Smooth muscle cell (in vitro differentiated cells): Measurements from ENCODE around the gene MKNK2. TPM values are rescaled to one million over a fixed set of nuclear protein-coding genes. Genes with fewer than 3 reads are reported as not detected.

Experiments used
- DNase-seq: peaks from one replicate; lab custom pipeline; 2025; ENCODE audit not compliant: unreplicated experiment; lab: John Stamatoyannopoulos, UW
- H2AFZ ChIP-seq: fragments of 200-600 bp; sonication (generic); 2 replicates; pipeline ENCODE4 v1.6.0; 2016; ENCODE audit warnings: antibody characterized with exemption, low read depth, mild to moderate bottlenecking
- H3F3A ChIP-seq: fragments of 200-600 bp; sonication (generic); 2 replicates; pipeline ENCODE4 v1.6.0; 2017; ENCODE audit warnings: antibody characterized with exemption, low read depth
- H3K27ac ChIP-seq: fragments of 200-600 bp; sonication (generic); 2 replicates; pipeline ENCODE4 v1.5.1; 2016; ENCODE audit warnings: low read depth, mild to moderate bottlenecking
- H3K27me3 ChIP-seq: fragments of 200-600 bp; sonication (generic); 2 replicates; pipeline ENCODE4 v1.6.1; 2016; ENCODE audit warnings: low read depth, mild to moderate bottlenecking
- H3K36me3 ChIP-seq: fragments of 200-600 bp; sonication (generic); 2 replicates; pipeline ENCODE4 v1.5.1; 2016; ENCODE audit warnings: low read depth
- H3K4me1 ChIP-seq: fragments of 200-600 bp; sonication (generic); 2 replicates; pipeline ENCODE4 v1.5.1; 2016; ENCODE audit warnings: low read depth
- H3K4me2 ChIP-seq: fragments of 200-600 bp; sonication (generic); 2 replicates; pipeline ENCODE4 v1.6.0; 2016; ENCODE audit warnings: mild to moderate bottlenecking
- H3K4me3 ChIP-seq: fragments of 200-600 bp; sonication (generic); 2 replicates; pipeline ENCODE4 v1.5.1; 2016; ENCODE audit warnings: mild to moderate bottlenecking
- H3K79me2 ChIP-seq: fragments of 200-600 bp; sonication (generic); 2 replicates; pipeline ENCODE4 v1.6.0; 2016; ENCODE audit warnings: low read depth, mild to moderate bottlenecking
- H3K9ac ChIP-seq: fragments of 200-600 bp; sonication (generic); 2 replicates; pipeline ENCODE4 v1.6.0; 2016; ENCODE audit warnings: low read depth
- H3K9me3 ChIP-seq: fragments of 200-600 bp; sonication (generic); replicated peaks from 2 replicates; pipeline ENCODE4 v1.5.1; 2016; ENCODE audit warnings: low read depth
- H4K20me1 ChIP-seq: fragments of 200-600 bp; sonication (generic); 2 replicates; pipeline ENCODE4 v1.6.0; 2016; ENCODE audit warnings: low read depth
- WGBS: methylation state at CpG from one replicate; pipeline ENCODE4 v1.1.7; 2016; ENCODE audit warnings: low lambda C conversion rate; 5-methylcytosine and 5-hydroxymethylcytosine counted together
- polyA plus RNA-seq: library from polyadenylated mRNA; unstranded; fragments of >200 nt; fragmentation: Nextera tagmentation; extraction: Ambion mirVana; gene quantifications from 2 replicates; pipeline ENCODE4 v1.2.1, GENCODE V29; 2016
- total RNA-seq: library from RNA; depleted of rRNA; stranded (reverse); fragments of >200 nt; gene quantifications from 2 replicates; pipeline ENCODE4 v1.2.3, GENCODE V29; 2014
- TF ChIP-seq, protein P1 (sequence below): fragments of 200-600 bp; sonication (generic); IDR thresholded peaks from 2 replicates; pipeline ENCODE4 v1.5.1; 2017; ENCODE audit warnings: borderline replicate concordance, mild to moderate bottlenecking, antibody characterized with exemption; ENCODE audit not compliant: insufficient read depth, poor library complexity, severe bottlenecking

The MKNK2 gene
- total and polyA plus RNA-seq, 2 experiments from 2014 or later, result 43.6 to 44.7 TPM

DNA sequence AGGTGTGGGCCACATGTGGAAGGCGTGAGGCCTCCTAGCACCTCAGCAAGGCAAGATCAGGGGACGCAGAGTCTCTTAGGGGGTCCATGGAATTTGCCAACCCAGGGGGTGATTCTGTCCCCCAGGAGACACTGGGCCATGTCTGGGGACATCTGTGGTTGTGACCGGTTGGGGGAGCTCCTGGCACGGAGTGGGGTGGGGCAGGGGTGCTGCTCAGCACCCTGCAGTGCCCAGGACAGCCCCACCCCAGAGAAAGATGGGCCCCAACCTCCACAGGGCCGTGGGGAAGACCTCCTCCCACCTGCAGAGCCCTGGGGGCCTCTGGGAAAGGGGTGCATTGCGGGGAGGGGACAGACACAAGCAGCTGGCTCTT is 4.0 kb downstream of the MKNK2 start:
- DNase-seq, result no peak
- Histone ChIP-seq H3F3A (no peaks in the 10 kb centered on the region), H3K27me3 (no peaks in the 10 kb centered on the region), H3K4me2 (peak overlapping the region; percentile 99), H3K79me2 (peaks cover 44% of the 10 kb centered on the region), H4K20me1 (peaks cover 80% of the 10 kb centered on the region), H3K4me1 (peaks cover 15% of the 10 kb centered on the region), H3K27ac (no peak overlapping the region), H3K9me3 (no peaks in the 10 kb centered on the region), H3K36me3 (no peaks in the 10 kb centered on the region), H2AFZ (no peak overlapping the region), H3K4me3 (no peak overlapping the region), H3K9ac (no peak overlapping the region)
- WGBS, result 85% methylated on average over 5 of the region's 6 CpGs
- TF ChIP-seq, protein P1, sequence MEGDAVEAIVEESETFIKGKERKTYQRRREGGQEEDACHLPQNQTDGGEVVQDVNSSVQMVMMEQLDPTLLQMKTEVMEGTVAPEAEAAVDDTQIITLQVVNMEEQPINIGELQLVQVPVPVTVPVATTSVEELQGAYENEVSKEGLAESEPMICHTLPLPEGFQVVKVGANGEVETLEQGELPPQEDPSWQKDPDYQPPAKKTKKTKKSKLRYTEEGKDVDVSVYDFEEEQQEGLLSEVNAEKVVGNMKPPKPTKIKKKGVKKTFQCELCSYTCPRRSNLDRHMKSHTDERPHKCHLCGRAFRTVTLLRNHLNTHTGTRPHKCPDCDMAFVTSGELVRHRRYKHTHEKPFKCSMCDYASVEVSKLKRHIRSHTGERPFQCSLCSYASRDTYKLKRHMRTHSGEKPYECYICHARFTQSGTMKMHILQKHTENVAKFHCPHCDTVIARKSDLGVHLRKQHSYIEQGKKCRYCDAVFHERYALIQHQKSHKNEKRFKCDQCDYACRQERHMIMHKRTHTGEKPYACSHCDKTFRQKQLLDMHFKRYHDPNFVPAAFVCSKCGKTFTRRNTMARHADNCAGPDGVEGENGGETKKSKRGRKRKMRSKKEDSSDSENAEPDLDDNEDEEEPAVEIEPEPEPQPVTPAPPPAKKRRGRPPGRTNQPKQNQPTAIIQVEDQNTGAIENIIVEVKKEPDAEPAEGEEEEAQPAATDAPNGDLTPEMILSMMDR, result no peak

DNA sequence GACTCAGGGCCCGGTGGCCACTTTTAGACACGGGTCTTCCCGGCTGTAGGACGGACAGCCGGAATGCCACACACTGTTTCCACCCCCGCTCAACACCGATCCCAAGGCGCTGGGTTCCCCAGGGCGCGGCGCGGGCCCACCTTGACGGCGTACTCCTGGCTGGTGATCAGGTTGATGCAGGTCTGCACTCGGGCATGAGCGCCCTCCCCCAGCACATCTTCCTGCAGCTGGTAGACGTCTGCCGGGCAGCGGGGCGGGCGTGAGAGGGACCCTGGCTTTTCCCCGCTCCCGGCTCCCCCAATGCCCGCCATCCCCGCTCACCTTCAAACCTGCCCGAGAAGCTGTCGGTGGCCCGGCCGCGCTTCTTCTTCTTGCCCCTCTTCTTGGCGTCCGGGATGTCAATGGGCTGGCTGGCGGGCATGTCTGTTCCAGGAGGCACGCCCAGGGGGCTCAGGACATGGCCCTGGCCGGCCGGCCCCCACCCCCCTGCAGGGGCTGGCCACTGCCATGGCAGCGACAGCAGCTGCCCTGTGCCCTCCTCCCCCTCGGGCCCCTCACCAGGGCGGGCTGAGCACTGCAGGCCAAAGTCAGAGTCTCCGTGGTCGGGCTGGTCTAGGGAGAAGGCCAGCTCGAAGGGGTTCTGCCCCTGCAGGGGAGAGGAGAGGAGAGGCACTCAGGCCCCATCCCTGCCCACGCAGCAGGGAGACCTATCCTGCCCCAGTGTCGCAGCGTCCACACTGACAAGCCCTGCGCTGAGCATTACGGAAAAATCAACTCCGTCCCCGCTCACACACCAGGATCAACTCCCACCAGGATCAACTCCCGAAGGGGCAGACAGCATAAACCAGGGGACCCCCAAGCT is 4.8 kb downstream of the MKNK2 start:
- Histone ChIP-seq H3K79me2 (peaks cover 44% of the 10 kb centered on the region), H3F3A (no peaks in the 10 kb centered on the region), H3K4me3 (no peak overlapping the region), H4K20me1 (peaks cover 86% of the 10 kb centered on the region), H3K36me3 (no peaks in the 10 kb centered on the region), H3K9ac (no peak overlapping the region), H3K4me2 (no peak overlapping the region), H2AFZ (no peak overlapping the region), H3K27ac (no peak overlapping the region), H3K27me3 (no peaks in the 10 kb centered on the region), H3K4me1 (peaks cover 21% of the 10 kb centered on the region), H3K9me3 (no peaks in the 10 kb centered on the region)
- DNase-seq, result no peak
- TF ChIP-seq, protein P1, result no peak
- 97% methylated on average over 50 of the region's 50 CpGs for WGBS

DNA sequence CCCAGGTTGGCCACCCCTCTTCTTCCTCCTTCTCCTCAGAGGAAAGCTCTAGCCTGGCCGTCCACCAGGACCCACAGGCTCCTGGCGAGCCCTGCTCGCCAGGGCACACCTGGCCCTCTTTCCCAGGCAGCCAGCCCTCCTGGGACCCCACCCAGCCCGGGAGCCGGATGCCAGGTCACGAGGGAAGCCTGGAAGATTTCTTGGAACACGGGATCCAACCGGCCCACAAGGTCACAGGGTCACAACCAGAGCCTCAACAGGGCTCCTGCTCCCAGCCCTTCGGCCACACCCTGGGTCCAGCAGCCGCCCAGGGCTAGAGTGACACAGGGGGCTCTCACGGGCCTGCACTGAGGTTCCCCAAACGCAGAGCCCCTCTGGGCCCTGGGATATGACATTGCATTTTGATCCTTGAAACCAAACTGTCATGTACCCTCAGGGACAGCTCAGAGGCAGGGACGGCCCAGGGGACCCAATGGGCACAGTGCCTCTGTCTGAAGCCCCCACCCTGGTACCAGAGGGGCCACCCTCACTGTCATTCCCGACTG is 5.5 kb downstream of the MKNK2 start:
- Histone ChIP-seq H3K9ac (no peak overlapping the region), H3K79me2 (peaks cover 42% of the 10 kb centered on the region), H3K4me1 (peaks cover 25% of the 10 kb centered on the region), H3K27me3 (no peaks in the 10 kb centered on the region), H3F3A (no peaks in the 10 kb centered on the region), H3K4me3 (no peak overlapping the region), H2AFZ (no peak overlapping the region), H3K9me3 (no peaks in the 10 kb centered on the region), H3K4me2 (no peak overlapping the region), H3K27ac (no peak overlapping the region), H4K20me1 (peaks cover 87% of the 10 kb centered on the region), H3K36me3 (no peaks in the 10 kb centered on the region)
- TF ChIP-seq, protein P1, result no peak
- DNase-seq, result no peak
- 95% methylated on average over 14 of the region's 14 CpGs for WGBS
